Upper lobe of left lung (tissue), 6 donors: ENCODE measurements around the gene HLA-B. TPM values are rescaled to one million over a fixed set of nuclear protein-coding genes. Genes with fewer than 3 reads are reported as not detected.

ENCODE experiments used
- ATAC-seq, 2 donors: fragments of 200-7000 bp; cut with Tn5 transposase; one replicate each; pipeline ENCODE4 v1.9.1; 2022; ENCODE audit warnings: mild to moderate bottlenecking in 2 of 2, moderate library complexity in 2 of 2; ENCODE audit not compliant: low FRiP score in 2 of 2
- DNase-seq, 2 donors: peaks; one replicate each; pipeline ENCODE4 v3.0.0-alpha.2; 2019 to 2020
- H3K27ac ChIP-seq, 4 donors: fragments of 200-600 bp; sonication (generic); one replicate each; pipeline ENCODE4 v1.5.1; 2016 to 2019
- H3K27me3 ChIP-seq, 4 donors: fragments of 200-600 bp; sonication (generic); one replicate each; pipeline ENCODE4 v1.5.1; 2017 to 2019
- H3K36me3 ChIP-seq, 4 donors: fragments of 200-600 bp; sonication (generic); one replicate each; pipeline ENCODE4 v1.5.1; 2016 to 2019
- H3K4me1 ChIP-seq, 4 donors: fragments of 200-600 bp; sonication (generic); one replicate each; pipeline ENCODE4 v1.5.1; 2018 to 2019
- H3K4me3 ChIP-seq, 4 donors: fragments of 200-600 bp; sonication (generic); one replicate each; pipeline ENCODE4 v1.5.1; 2017 to 2019; ENCODE audit warnings: mild to moderate bottlenecking in 2 of 4, moderate library complexity in 1 of 4
- H3K9me3 ChIP-seq, 4 donors: fragments of 200-600 bp; sonication (generic); one replicate each; pipeline ENCODE4 v1.5.1; 2018 to 2019
- EP300 ChIP-seq, 4 donors: sonication (generic); formaldehyde crosslinking; IDR thresholded peaks; one replicate each; pipeline ENCODE4 v1.5.1; 2017; ENCODE audit warnings: antibody characterized with exemption in 4 of 4, control low read depth in 2 of 4
- POLR2A ChIP-seq, 4 donors: fragments of 450-650 bp; IDR thresholded peaks; one replicate each; pipeline ENCODE4 v1.5.1; 2016 to 2017; ENCODE audit warnings: antibody characterized with exemption in 4 of 4, mild to moderate bottlenecking in 2 of 4
- POLR2AphosphoS5 ChIP-seq, 2 donors: sonication (generic); formaldehyde crosslinking; IDR thresholded peaks; one replicate each; pipeline ENCODE4 v1.5.1; 2017; ENCODE audit warnings: antibody characterized with exemption in 2 of 2
- WGBS, 2 donors: methylation state at CpG; one replicate each; pipeline ENCODE4 v1.1.5; 2017 to 2018; 5-methylcytosine and 5-hydroxymethylcytosine counted together
- total RNA-seq, 6 donors: library from RNA; depleted of rRNA in 4 of 6; stranded (reverse); fragments of >200 nt in 4 of 6; gene quantifications; one replicate each; pipeline versions ENCODE4 v1.1.0 to v1.2.1, GENCODE V29; 2016 to 2021
- TF ChIP-seq, protein P1 (sequence below), 6 experiments: fragments of 450-650 bp in 4 of 6; fragments of 200-600 bp in 2 of 6; sonication (generic) in 2 of 6; IDR thresholded peaks; one replicate each; pipeline ENCODE4 v1.5.1; 2016 to 2019; ENCODE audit warnings: antibody characterized with exemption in 6 of 6
- donor health status: DM: no; HTN: no; CAD: no; lungs with moderate emphysema.
- donor health status: DM: no; HTN: yes; CAD: no; lungs with severe emphysema.

The HLA-B gene
- total RNA-seq, 6 donors from 2014 or later: 1,716 to 2,968 (median 2,484) TPM

DNA sequence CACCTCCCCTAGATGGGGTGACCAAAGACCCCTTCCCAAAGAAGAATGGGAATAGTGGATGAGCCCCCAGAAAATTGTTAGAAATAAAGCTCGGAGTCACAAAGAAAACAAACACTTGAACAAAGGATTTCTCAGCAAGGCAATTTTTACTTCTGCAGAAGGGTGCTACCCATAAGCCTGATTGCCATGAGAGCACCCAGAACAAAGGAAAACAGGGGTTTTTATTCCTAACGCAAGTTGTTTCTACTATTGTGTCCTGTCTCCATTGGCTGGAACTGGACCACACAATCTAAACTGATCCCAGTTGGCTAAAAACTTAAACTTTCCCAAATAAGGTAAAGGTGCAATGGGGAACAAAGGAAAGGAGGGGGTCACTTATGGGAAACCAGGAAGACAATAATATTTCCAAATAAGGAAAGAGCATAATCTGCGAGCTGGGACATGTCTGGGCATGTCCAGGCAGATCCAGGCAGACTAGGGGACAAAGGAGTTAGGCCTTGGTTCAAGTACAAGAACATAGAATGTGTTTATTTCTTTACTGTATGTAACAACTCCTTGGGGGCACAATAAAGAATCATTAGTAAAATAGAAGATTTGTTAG is 20.0 kb downstream of the HLA-B start:
- DNase-seq: no peak
- no peak for ATAC-seq
- Histone ChIP-seq H3K27ac (no peak overlapping the region), H3K4me3 (no peak overlapping the region), H3K9me3 (peaks cover 0 to 25% (median 5%) of the 10 kb centered on the region in 4 donors), H3K4me1 (no peaks in the 10 kb centered on the region), H3K27me3 (no peaks in the 10 kb centered on the region), H3K36me3 (no peaks in the 10 kb centered on the region)
- 31 to 66% methylated on average over 3 of the region's 3 CpGs for WGBS, 2 donors
- TF ChIP-seq, protein P1, sequence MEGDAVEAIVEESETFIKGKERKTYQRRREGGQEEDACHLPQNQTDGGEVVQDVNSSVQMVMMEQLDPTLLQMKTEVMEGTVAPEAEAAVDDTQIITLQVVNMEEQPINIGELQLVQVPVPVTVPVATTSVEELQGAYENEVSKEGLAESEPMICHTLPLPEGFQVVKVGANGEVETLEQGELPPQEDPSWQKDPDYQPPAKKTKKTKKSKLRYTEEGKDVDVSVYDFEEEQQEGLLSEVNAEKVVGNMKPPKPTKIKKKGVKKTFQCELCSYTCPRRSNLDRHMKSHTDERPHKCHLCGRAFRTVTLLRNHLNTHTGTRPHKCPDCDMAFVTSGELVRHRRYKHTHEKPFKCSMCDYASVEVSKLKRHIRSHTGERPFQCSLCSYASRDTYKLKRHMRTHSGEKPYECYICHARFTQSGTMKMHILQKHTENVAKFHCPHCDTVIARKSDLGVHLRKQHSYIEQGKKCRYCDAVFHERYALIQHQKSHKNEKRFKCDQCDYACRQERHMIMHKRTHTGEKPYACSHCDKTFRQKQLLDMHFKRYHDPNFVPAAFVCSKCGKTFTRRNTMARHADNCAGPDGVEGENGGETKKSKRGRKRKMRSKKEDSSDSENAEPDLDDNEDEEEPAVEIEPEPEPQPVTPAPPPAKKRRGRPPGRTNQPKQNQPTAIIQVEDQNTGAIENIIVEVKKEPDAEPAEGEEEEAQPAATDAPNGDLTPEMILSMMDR (IDR thresholded peaks at IDR 0.05): no peak
- TF ChIP-seq POLR2A (IDR thresholded peaks at IDR 0.05) (no peak), EP300 (IDR thresholded peaks at IDR 0.05) (no peak), POLR2AphosphoS5 (IDR thresholded peaks at IDR 0.05) (no peak)

GRCh38 chr6:31332637-31333602 is 24.1 kb downstream of the HLA-B start:
- no peak for DNase-seq
- ATAC-seq: no peak
- WGBS, 2 donors: 36 to 46% methylated on average over 4 of the region's 4 CpGs
- H3K27ac ChIP-seq: no peak overlapping the region
- no peaks in the 10 kb centered on the region for H3K27me3 ChIP-seq
- no peak for TF ChIP-seq EP300 (IDR thresholded peaks at IDR 0.05)
- TF ChIP-seq POLR2A (IDR thresholded peaks at IDR 0.05): no peak
- no peak for TF ChIP-seq POLR2AphosphoS5 (IDR thresholded peaks at IDR 0.05)
- TF ChIP-seq, protein P1 (IDR thresholded peaks at IDR 0.05): no peak
- H3K36me3 ChIP-seq: no peaks in the 10 kb centered on the region
- H3K4me3 ChIP-seq: no peak overlapping the region
- no peaks in the 10 kb centered on the region for H3K4me1 ChIP-seq
- peaks cover 0 to 21% (median 4%) of the 10 kb centered on the region in 4 donors for H3K9me3 ChIP-seq

- ATAC-seq: no peak
- WGBS, 2 donors: 17 to 53% methylated on average over 5 to 7 of the region's 7 CpGs
These were observed 28.5 kb downstream of the HLA-B start for GRCh38 chr6:31328355-31328960.

DNA sequence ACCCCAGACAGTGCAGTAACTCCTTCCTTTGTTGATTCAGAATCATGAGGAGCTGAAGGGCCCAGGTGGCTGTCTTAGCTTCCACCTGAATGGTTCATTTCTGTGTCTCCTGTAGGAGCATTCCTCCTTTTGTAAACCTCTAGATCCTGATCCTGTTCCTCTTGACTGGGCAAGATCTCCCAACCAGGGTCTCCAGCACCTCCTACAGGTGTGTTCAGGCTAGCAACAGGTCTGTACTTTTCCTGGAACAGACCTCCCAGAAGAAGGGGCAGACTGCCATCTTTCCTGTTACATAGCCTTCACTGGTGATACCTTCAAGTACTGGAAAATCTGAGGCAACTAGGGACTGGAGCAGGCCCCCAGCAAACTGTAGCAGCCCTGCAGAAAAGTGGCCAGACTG is 35.2 kb downstream of the HLA-B start:
- H3K4me3 ChIP-seq: no peak overlapping the region
- no peaks in the 10 kb centered on the region for H3K36me3 ChIP-seq
- no peaks in the 10 kb centered on the region for H3K27me3 ChIP-seq
- TF ChIP-seq POLR2AphosphoS5 (IDR thresholded peaks at IDR 0.05) (no peak), POLR2A (IDR thresholded peaks at IDR 0.05) (no peak), EP300 (IDR thresholded peaks at IDR 0.05) (no peak)
- ATAC-seq (no peak), DNase-seq (no peak)
- no peaks in the 10 kb centered on the region for H3K9me3 ChIP-seq
- H3K4me1 ChIP-seq: no peaks in the 10 kb centered on the region
- no peak overlapping the region for H3K27ac ChIP-seq

More at GRCh38 chr6:31328355-31328960, 28.5 kb downstream of the HLA-B start:
- Histone ChIP-seq H3K4me1 (no peaks in the 10 kb centered on the region), H3K27me3 (no peaks in the 10 kb centered on the region), H3K9me3 (no peaks in the 10 kb centered on the region), H3K36me3 (no peaks in the 10 kb centered on the region), H3K4me3 (no peak overlapping the region), H3K27ac (no peak overlapping the region)
- DNase-seq: no peak
- no peak for TF ChIP-seq EP300 (IDR thresholded peaks at IDR 0.05)

DNA sequence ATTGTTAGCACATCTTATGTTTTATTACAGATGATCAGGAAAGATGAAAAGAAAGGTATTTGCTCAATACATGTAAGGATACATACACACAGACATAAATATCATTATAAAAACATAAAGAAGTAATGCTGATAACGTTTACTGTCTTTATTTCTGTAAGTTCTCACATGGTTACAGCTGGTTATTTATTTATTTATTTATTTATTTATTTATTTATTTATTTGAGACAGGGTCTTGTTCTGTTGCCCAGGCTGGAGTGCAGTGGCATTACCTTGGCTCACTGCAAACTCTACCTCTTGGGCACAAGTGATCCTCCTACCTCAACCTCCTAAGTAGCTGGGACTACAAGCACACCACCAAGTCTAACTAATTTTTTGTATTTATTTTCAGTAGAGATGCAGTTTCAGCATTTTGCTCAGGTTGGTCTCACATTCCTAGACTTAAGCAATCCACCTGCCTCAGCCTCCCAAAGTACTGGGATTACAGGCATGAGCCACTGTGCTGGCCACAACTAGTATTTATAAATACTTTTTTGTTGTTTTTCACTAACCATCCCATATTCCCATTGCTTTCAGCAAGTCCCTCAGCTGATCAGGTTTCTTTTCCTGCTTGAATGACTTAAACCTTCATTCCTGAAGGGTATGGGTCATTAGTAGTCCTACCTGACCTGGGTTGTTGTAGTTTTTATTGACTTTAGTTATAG is 35.8 kb downstream of the HLA-B start:
- whole genome bisulfite sequencing, 2 donors: 3 to 33% methylated on average over 1 of the region's 1 CpG
- H3K4me3 ChIP-seq: no peak overlapping the region
- H3K36me3 ChIP-seq: no peaks in the 10 kb centered on the region
- ATAC-seq (no peak), DNase-seq (no peak)
- no peaks in the 10 kb centered on the region for H3K4me1 ChIP-seq
- TF ChIP-seq POLR2A (IDR thresholded peaks at IDR 0.05): no peak
- TF ChIP-seq, protein P1 (IDR thresholded peaks at IDR 0.05): no peak
- no peak for TF ChIP-seq EP300 (IDR thresholded peaks at IDR 0.05)
- TF ChIP-seq POLR2AphosphoS5 (IDR thresholded peaks at IDR 0.05): no peak
- H3K27ac ChIP-seq: no peak overlapping the region
- H3K9me3 ChIP-seq: no peaks in the 10 kb centered on the region
- no peaks in the 10 kb centered on the region for H3K27me3 ChIP-seq
